Brain microvascular endothelial cell (primary cell): Measurements from ENCODE around the gene LRIG2.
"Not testable (repeated sequence)": the region's sequence is repeated elsewhere in the genome, so short reads cannot be mapped to it uniquely, and the experiment has no call there.

Source experiments
- DNase-seq: peaks from one replicate; pipeline ENCODE4 v3.0.0-alpha.2; 2020
- H3K27ac ChIP-seq: fragments of 250-450 bp; sonication (Bioruptor Pico); 2 replicates; pipeline ENCODE4 v1.5.1; 2020; ENCODE audit warnings: mild to moderate bottlenecking, moderate library complexity
- H3K27me3 ChIP-seq: fragments of 250-450 bp; sonication (Bioruptor Pico); replicated peaks from 2 replicates; pipeline ENCODE4 v1.5.1; 2020; ENCODE audit warnings: mild to moderate bottlenecking
- H3K36me3 ChIP-seq: fragments of 250-450 bp; sonication (Bioruptor Pico); replicated peaks from 2 replicates; pipeline ENCODE4 v1.5.1; 2020; ENCODE audit warnings: mild to moderate bottlenecking
- H3K4me3 ChIP-seq: 2 replicates; pipeline ENCODE4 v1.5.1; 2011; ENCODE audit warnings: low read depth, mild to moderate bottlenecking, control low read depth, low read length, moderate library complexity
- CTCF ChIP-seq: IDR thresholded peaks from 2 replicates; pipeline ENCODE4 v1.5.1; 2011; ENCODE audit warnings: low read depth, mild to moderate bottlenecking, moderate library complexity, low read length, control low read depth, inconsistent platforms; ENCODE audit errors: missing control alignments
- in situ Hi-C: cut with HindIII; loops from 2 replicates; pipeline ENCODE4 v1.10.0; 2017; ENCODE audit warnings: low sequenced_read_pairs, low pct_ligation_motif_present

Gene LRIG2

GRCh38 chr1:113141650-113142473 lies 68.9 kb downstream of the LRIG2 start:
- Histone ChIP-seq H3K27me3 (no peaks in the 10 kb centered on the region), H3K4me3 (no peak overlapping the region), H3K27ac (peak overlapping the region; percentile 30), H3K36me3 (no peaks in the 10 kb centered on the region)
- no peak for TF ChIP-seq CTCF
- peak; percentile 56 for DNase-seq
- in situ Hi-C loops: no loop called here

- no peaks in the 10 kb centered on the region for H3K36me3 ChIP-seq
- no peak overlapping the region for H3K4me3 ChIP-seq
- no peaks in the 10 kb centered on the region for H3K27me3 ChIP-seq
- in situ Hi-C loops: no loop called here
- peak; percentile 24 for DNase-seq
- no peak overlapping the region for H3K27ac ChIP-seq
- TF ChIP-seq CTCF: no peak
Observed at GRCh38 chr1:113142791-113143190, 69.8 kb downstream of the LRIG2 start.

- Histone ChIP-seq H3K36me3 (no peaks in the 10 kb centered on the region), H3K4me3 (no peak overlapping the region), H3K27ac (no peak overlapping the region), H3K27me3 (no peaks in the 10 kb centered on the region)
- TF ChIP-seq CTCF: no peak
- DNase-seq: peak; percentile 79
- in situ Hi-C loops: no loop called here
Observed at GRCh38 chr1:113146242-113147072, 73.5 kb downstream of the LRIG2 start.

GRCh38 chr1:113147073-113147625 lies 74.2 kb downstream of the LRIG2 start:
- Histone ChIP-seq H3K27ac (no peak overlapping the region), H3K36me3 (no peaks in the 10 kb centered on the region), H3K4me3 (no peak overlapping the region), H3K27me3 (no peaks in the 10 kb centered on the region)
- DNase-seq: no peak
- in situ Hi-C loops: no loop called here
- no peak for TF ChIP-seq CTCF

- in situ Hi-C loops: no loop called here
Observed at GRCh38 chr1:113147826-113148225, 74.8 kb downstream of the LRIG2 start.

GRCh38 chr1:113150494-113150893 lies 77.5 kb downstream of the LRIG2 start:
- H3K27ac ChIP-seq, H3K27me3 ChIP-seq, in situ Hi-C loops, H3K36me3 ChIP-seq, H3K4me3 ChIP-seq, DNase-seq: not testable (repeated sequence)

More at GRCh38 chr1:113147826-113148225, 74.8 kb downstream of the LRIG2 start:
- H3K4me3 ChIP-seq: no peak overlapping the region
- no peaks in the 10 kb centered on the region for H3K36me3 ChIP-seq
- no peak for TF ChIP-seq CTCF
- no peak overlapping the region for H3K27ac ChIP-seq
- no peak for DNase-seq
- no peaks in the 10 kb centered on the region for H3K27me3 ChIP-seq
